Fibroblast of pulmonary artery (primary cell): Measurements from ENCODE around the gene PXK.

Experiments used
- DNase-seq: peaks from one replicate; pipeline ENCODE4 v3.0.0-alpha.2; 2010; ENCODE audit warnings: low read depth
- H3K4me3 ChIP-seq: replicated peaks from 2 replicates; pipeline ENCODE4 v1.5.1; 2011; ENCODE audit warnings: low read depth, mild to moderate bottlenecking, control low read depth, low read length, moderate library complexity
- TF ChIP-seq, protein P1 (sequence below): IDR thresholded peaks from 2 replicates; pipeline ENCODE4 v1.5.1; 2011; ENCODE audit warnings: mild to moderate bottlenecking, control low read depth, low read length, inconsistent platforms; ENCODE audit errors: missing control alignments

The PXK gene

DNA sequence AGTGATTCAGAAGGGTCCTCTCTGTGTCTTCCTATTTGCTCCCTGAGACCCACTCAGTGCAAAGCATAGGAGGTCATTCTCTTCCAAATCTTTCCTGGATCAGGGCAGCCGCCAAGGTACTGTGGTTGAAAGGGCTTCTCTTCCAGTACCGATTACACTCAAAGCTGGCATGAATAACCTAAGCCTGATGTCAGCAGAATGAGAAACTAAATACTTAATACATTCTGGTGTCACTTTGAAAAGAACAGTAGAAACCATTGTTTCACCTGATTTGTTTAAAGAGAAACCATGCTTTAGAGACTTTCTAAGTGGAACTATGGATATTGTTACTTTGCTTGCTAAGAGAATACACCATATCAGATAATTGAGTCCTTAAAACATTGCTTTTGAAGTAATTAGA, 50.8 kb downstream of the PXK start:
- DNase-seq, result peak; percentile 49
- no peak overlapping the region for H3K4me3 ChIP-seq
- TF ChIP-seq, protein P1, sequence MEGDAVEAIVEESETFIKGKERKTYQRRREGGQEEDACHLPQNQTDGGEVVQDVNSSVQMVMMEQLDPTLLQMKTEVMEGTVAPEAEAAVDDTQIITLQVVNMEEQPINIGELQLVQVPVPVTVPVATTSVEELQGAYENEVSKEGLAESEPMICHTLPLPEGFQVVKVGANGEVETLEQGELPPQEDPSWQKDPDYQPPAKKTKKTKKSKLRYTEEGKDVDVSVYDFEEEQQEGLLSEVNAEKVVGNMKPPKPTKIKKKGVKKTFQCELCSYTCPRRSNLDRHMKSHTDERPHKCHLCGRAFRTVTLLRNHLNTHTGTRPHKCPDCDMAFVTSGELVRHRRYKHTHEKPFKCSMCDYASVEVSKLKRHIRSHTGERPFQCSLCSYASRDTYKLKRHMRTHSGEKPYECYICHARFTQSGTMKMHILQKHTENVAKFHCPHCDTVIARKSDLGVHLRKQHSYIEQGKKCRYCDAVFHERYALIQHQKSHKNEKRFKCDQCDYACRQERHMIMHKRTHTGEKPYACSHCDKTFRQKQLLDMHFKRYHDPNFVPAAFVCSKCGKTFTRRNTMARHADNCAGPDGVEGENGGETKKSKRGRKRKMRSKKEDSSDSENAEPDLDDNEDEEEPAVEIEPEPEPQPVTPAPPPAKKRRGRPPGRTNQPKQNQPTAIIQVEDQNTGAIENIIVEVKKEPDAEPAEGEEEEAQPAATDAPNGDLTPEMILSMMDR, result no peak

DNA sequence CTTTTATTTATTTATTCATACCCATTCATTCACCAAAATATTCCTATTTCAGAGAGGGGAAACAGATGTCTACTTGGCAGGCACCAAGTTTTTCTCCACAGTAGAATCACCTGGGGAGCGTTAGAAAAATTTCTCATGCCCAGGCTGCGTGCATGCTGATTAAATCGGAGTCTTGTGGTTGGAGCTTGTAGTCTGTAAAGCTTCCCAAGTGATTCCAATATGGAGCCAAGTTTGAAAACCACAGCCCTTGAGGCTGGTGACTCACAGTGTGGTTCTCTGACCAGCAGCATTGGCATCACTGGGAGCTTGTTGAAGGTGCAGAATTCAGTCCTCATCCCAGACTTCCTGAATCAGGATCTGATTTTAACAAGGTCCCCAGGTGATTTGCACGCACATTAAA, 51.2 kb downstream of the PXK start:
- DNase-seq, result peak; percentile 97
- TF ChIP-seq, protein P1, result no peak

DNA sequence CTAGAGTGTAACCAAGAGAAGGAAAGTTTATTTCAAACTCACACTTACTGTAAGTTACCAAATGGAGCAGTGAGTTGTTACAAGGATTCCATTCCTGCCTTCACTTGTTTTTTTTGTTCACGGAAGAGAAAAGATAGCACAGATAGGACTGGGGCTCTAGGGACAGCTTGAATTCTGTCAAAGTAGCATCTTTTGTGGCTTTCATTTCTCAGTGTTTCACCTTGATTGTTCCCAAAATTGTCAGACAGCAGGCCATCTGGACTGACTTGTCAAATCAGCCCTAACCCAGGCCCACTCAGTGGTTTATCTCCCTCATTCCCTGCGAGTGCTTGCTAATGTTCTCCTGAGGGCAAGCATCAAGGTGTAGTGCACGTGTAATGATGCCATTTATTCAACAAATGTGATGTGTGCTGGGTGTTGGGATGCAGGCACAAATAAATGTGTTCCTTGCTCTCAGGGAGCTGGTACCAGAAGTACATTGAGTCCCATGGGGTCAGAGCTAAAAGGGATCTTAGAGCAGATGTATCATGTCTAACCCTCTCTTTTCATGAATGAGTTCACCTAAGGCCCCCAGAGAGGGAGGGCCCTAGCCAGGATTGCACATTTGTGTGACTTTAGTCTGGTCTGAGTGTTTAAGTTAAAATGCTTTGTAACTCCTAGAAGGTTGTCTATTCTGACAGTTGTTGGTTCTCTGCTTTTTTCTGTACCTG, 51.8 kb downstream of the PXK start:
- TF ChIP-seq, protein P1, result no peak
- DNase-seq, result no peak
- no peak overlapping the region for H3K4me3 ChIP-seq

More for the DNA sequence above, 51.2 kb downstream of the PXK start:
- H3K4me3 ChIP-seq, result no peak overlapping the region

DNA sequence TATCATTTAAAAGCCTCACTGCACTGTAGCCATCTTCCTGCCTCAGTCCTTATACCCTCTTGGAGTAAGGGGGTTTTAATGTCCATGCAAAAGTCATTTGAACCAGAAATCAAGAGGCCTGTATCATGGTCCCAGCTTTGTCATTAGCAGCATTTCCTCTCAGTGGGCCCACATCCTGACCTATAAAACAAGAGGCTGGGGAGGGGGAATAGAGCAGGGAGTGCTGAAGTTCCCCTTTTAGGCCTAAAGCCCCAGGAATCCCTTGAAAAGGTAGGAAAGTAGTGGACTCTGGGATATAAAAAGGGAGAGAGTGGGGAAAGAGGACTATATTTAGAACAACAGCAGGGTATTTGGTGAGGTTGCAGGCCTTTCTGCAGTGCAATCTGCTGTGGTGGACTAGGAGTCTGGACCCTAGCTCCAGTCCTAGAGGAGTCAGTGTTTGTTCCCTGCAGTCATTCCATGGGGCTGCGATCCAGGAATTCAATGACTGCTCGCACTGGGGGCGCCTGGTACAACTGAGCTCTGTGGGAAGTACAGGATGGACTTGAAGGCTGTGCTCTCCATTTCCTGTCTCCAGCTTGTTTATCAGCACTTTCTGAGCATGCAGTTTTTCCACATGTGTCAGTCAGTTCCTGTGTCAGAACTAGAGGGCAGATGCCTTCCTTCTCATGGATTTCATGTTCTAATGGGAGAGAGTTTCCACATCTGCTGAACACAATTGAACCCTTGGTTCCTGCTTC, 54.1 kb downstream of the PXK start:
- peak; percentile 94 for DNase-seq
- TF ChIP-seq, protein P1, result peak; percentile 6

DNA sequence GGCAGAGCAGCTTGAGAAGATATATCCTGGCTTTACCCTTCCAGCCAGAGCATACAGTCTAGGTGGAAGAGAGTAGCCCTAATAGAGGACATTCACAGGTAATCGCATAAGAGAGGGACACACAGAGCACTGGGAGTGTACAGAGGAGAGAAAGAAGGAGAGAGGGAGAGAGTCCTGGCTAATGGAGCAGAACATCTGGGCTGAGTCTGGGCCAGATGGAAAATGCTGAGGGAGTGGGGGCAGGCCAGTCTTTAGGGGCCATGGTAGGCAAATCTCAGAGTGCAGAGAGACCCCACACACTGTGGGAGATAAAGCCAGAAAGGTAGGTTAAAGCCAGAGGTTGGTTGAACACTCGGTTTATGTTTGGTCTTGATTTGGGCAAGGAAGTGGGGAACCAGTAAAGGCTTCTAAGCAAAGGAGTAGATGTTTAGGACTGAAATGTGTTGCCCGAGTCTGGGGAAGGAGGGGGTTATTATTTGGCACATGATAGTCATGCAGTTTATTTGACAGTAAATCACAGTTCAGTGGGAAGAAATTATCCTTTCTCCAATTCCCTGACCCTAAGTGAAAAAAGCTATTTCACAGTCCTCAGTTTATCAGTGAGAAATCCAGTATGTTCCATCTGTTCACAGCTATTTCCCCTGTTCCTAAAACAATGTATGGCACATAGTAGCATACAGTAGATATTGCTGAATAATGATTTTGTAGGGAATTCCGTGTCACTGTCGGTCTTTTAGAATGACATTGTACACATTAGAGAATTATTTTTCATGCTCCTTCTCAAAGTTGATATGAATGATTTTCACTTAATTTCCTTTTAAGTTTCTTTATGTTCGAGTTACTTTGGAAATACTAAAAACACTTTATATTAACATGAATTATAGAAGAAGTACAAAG, 55.2 kb downstream of the PXK start:
- DNase-seq, result no peak
- TF ChIP-seq, protein P1, result no peak
- H3K4me3 ChIP-seq, result no peak overlapping the region

More for the DNA sequence above, 54.1 kb downstream of the PXK start:
- no peak overlapping the region for H3K4me3 ChIP-seq

DNA sequence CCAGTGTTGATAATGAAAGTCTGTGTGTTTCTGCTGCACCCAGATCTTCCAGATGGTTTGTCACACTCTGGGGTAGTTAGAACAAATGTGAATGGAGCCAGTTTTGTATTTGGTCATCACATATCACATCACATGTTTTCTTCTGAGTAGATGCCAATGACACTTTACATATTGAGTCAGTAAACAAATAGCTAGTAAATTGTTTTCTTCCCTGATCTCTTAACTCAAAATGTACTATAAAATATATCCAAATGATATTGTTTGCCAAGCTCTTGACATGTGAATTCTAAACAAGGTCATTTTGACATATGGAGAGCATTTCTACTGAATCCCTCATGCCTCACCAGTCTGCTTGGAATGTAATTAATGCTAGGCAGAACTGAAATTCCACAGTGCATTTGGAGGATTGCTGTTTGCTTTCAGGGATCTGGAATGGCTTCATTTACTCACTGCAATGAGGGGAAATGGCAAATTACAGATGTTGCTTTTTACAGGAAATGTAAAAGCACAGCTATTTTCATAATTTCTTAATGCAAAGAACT, 55.9 kb downstream of the PXK start:
- peak; percentile 72 for DNase-seq

More for the DNA sequence above, 55.9 kb downstream of the PXK start:
- TF ChIP-seq, protein P1, result no peak
- H3K4me3 ChIP-seq, result no peak overlapping the region
